ENCODE results near the gene MTUS2.

DNA sequence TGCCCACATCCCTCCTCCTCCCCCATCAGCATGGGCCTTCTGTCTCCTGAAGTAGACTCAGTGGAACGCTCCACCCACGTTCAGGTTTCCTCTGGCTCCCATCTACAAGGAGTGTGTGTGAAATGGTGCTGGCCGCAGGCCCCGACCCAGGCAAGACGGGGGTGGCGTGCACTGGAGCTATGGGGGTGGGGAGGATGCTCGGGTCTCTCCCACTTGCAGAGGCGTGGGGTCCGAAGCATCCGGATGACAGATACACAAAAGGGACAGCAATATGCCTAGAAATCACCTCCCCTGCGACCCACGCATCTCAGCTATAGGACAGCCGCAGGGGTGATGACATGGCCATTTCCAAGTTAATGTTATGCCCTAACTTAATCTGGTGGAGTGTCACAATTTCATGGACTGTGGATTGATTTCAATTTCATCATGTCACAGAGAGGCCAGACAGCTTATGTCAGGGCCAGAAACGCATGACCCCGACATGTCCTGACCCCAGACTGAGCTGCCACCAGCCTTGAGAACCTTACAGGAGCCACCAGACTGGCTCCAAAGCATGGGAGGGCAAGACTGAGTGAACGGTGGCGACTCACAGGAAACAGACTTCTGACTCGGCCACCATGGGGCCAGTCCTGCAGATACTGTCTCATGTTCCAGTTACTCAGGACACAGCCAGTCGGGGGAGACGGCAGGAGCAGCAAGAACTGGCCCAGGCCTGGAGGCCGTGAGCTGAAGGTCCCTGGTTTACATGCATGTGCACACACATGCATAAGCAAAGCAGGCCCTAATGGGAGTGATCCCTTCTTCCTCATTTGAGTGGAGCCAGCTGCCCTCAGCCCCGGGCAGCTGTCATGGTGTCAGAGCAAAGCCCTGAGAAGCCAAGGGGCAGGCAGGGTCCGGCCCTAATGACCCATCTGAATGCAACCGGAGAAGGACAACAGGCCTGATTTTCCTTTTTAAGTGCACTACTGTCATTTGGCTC lies 693.2 kb downstream of the MTUS2 start:
- TF ChIP-seq, protein P1, sequence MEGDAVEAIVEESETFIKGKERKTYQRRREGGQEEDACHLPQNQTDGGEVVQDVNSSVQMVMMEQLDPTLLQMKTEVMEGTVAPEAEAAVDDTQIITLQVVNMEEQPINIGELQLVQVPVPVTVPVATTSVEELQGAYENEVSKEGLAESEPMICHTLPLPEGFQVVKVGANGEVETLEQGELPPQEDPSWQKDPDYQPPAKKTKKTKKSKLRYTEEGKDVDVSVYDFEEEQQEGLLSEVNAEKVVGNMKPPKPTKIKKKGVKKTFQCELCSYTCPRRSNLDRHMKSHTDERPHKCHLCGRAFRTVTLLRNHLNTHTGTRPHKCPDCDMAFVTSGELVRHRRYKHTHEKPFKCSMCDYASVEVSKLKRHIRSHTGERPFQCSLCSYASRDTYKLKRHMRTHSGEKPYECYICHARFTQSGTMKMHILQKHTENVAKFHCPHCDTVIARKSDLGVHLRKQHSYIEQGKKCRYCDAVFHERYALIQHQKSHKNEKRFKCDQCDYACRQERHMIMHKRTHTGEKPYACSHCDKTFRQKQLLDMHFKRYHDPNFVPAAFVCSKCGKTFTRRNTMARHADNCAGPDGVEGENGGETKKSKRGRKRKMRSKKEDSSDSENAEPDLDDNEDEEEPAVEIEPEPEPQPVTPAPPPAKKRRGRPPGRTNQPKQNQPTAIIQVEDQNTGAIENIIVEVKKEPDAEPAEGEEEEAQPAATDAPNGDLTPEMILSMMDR (IDR thresholded peaks at IDR 0.05; ENCODE audit: low read depth, low read length), result no peak
- TF ChIP-seq MYC (IDR thresholded peaks at IDR 0.05; ENCODE audit: low read depth, low read length) (no peak), POLR2A (IDR thresholded peaks at IDR 0.05; ENCODE audit: extremely low read depth, insufficient read length) (no peak)
- TF ChIP-seq, protein P2, sequence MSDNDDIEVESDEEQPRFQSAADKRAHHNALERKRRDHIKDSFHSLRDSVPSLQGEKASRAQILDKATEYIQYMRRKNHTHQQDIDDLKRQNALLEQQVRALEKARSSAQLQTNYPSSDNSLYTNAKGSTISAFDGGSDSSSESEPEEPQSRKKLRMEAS (IDR thresholded peaks at IDR 0.05; ENCODE audit: low read depth, low read length), result peak; percentile 41; the same call in 1 of the 2 replicates
